Germinal center (tissue), 1 donor: ENCODE data around the gene CSE1L.
"Not testable (repeated sequence)": the region's sequence is repeated elsewhere in the genome, so short reads cannot be mapped to it uniquely, and the experiment has no call there.

Experiments used
- DNase-seq: peaks from one replicate; pipeline ENCODE4 v3.0.0; 2012; ENCODE audit warnings: mixed read lengths, low spot score

Gene CSE1L

GRCh38 chr20:49063279-49063678 lies 17.2 kb downstream of the CSE1L start:
- no peak for DNase-seq

GRCh38 chr20:49074521-49074920 lies 28.4 kb downstream of the CSE1L start:
- DNase-seq: no peak

GRCh38 chr20:49078310-49078709 lies 32.2 kb downstream of the CSE1L start:
- DNase-seq: no peak

- DNase-seq: not testable (repeated sequence)
Measured at GRCh38 chr20:49082295-49082694, 36.2 kb downstream of the CSE1L start.

- DNase-seq: no peak
Measured at GRCh38 chr20:49091104-49091503, 45.0 kb downstream of the CSE1L start.

GRCh38 chr20:49091762-49092161 lies 45.6 kb downstream of the CSE1L start:
- DNase-seq: no peak

GRCh38 chr20:49096203-49096730 lies 50.2 kb downstream of the CSE1L start:
- DNase-seq: no peak

- DNase-seq: no peak
Measured at GRCh38 chr20:49097159-49097558, 51.0 kb downstream of the CSE1L start.

- no peak for DNase-seq
Measured at GRCh38 chr20:49098136-49098535, 52.0 kb downstream of the CSE1L start.

- no peak for DNase-seq
Measured at GRCh38 chr20:49099011-49099410, 52.9 kb downstream of the CSE1L start.

GRCh38 chr20:49100292-49100691 lies 54.2 kb downstream of the CSE1L start:
- not testable (repeated sequence) for DNase-seq

- DNase-seq: no peak
Measured at GRCh38 chr20:49100972-49101371, 54.9 kb downstream of the CSE1L start.

- no peak for DNase-seq
Measured at GRCh38 chr20:49103019-49103418, 56.9 kb downstream of the CSE1L start.

GRCh38 chr20:49103647-49104364 lies 57.7 kb downstream of the CSE1L start:
- no peak for DNase-seq

GRCh38 chr20:49104365-49104648 lies 58.2 kb downstream of the CSE1L start:
- no peak for DNase-seq

- DNase-seq: not testable (repeated sequence)
Measured at GRCh38 chr20:49104979-49105547, 59.0 kb downstream of the CSE1L start.

GRCh38 chr20:49106328-49106727 lies 60.2 kb downstream of the CSE1L start:
- DNase-seq: no peak

- no peak for DNase-seq
Measured at GRCh38 chr20:49110767-49111694, 64.9 kb downstream of the CSE1L start.

GRCh38 chr20:49112596-49113274 lies 66.6 kb downstream of the CSE1L start:
- no peak for DNase-seq

- DNase-seq: no peak
Measured at GRCh38 chr20:49115564-49115963, 69.5 kb downstream of the CSE1L start.

- no peak for DNase-seq
Measured at GRCh38 chr20:49118307-49118706, 72.2 kb downstream of the CSE1L start.

GRCh38 chr20:49119988-49120387 lies 73.9 kb downstream of the CSE1L start:
- no peak for DNase-seq
